WTC11 (cell line): ENCODE results near the gene ZNF407.

Source experiments
- ARID4B ChIP-seq: sonication (generic); formaldehyde crosslinking; IDR thresholded peaks from 2 replicates; pipeline ENCODE4 v1.8.0; 2023; ENCODE audit warnings: missing genetic modification reagents, mild to moderate bottlenecking, borderline replicate concordance
- CREM ChIP-seq: sonication (generic); formaldehyde crosslinking; IDR thresholded peaks from 2 replicates; pipeline ENCODE4 v1.8.1; 2022; ENCODE audit warnings: mild to moderate bottlenecking, missing genetic modification reagents, moderate library complexity
- CTCF ChIP-seq: fragments of 200-600 bp; IDR thresholded peaks from 2 replicates; pipeline ENCODE4 v1.8.0; 2022; ENCODE audit warnings: antibody characterized with exemption
- E2F1 ChIP-seq: sonication (generic); formaldehyde crosslinking; IDR thresholded peaks from 2 replicates; pipeline ENCODE4 v1.8.0; 2022; ENCODE audit warnings: mild to moderate bottlenecking, missing genetic modification reagents
- E2F4 ChIP-seq: sonication (generic); formaldehyde crosslinking; IDR thresholded peaks from 2 replicates; pipeline ENCODE4 v1.8.1; 2022; ENCODE audit warnings: low read depth, mild to moderate bottlenecking, moderate library complexity, missing genetic modification reagents, borderline replicate concordance
- FOXP1 ChIP-seq: sonication (generic); formaldehyde crosslinking; IDR thresholded peaks from 2 replicates; pipeline ENCODE4 v1.8.0; 2022; ENCODE audit warnings: missing genetic modification reagents, mild to moderate bottlenecking, moderate library complexity, borderline replicate concordance
- JUN ChIP-seq: sonication (generic); formaldehyde crosslinking; IDR thresholded peaks from 2 replicates; pipeline ENCODE4 v1.8.0; 2023; ENCODE audit warnings: mild to moderate bottlenecking, missing genetic modification reagents
- KAT7 ChIP-seq: sonication (generic); formaldehyde crosslinking; IDR thresholded peaks from 2 replicates; pipeline ENCODE4 v1.8.1; 2023; ENCODE audit warnings: missing genetic modification reagents, mild to moderate bottlenecking, borderline replicate concordance
- MLX ChIP-seq: sonication (generic); formaldehyde crosslinking; IDR thresholded peaks from 2 replicates; pipeline ENCODE4 v1.8.1; 2023; ENCODE audit warnings: mild to moderate bottlenecking, missing genetic modification reagents, moderate library complexity
- STAT6 ChIP-seq: sonication (generic); formaldehyde crosslinking; conservative IDR thresholded peaks from 2 replicates; pipeline ENCODE4 v1.8.1; 2023; ENCODE audit warnings: mild to moderate bottlenecking, low read depth, missing genetic modification reagents, moderate library complexity
- USF2 ChIP-seq: sonication (generic); formaldehyde crosslinking; IDR thresholded peaks from 2 replicates; pipeline ENCODE4 v1.8.1; 2023; ENCODE audit warnings: mild to moderate bottlenecking, missing genetic modification reagents, moderate library complexity
- ZNF317 ChIP-seq: sonication (generic); formaldehyde crosslinking; IDR thresholded peaks from 2 replicates; pipeline ENCODE4 v1.8.1; 2023; ENCODE audit warnings: low read depth, mild to moderate bottlenecking, moderate library complexity, missing genetic modification reagents, borderline replicate concordance
- ZNF416 ChIP-seq: fragments of 250-450 bp; sonication (Bioruptor Pico); IDR thresholded peaks from 2 replicates; pipeline ENCODE4 v1.9.0; 2021; ENCODE audit warnings: mild to moderate bottlenecking, inconsistent platforms

- no peak for TF ChIP-seq CTCF
- TF ChIP-seq USF2 (CRISPR knock-in tag): no peak
- no peak for TF ChIP-seq ARID4B (CRISPR knock-in tag)
- TF ChIP-seq FOXP1 (CRISPR knock-in tag): no peak
- no peak for TF ChIP-seq JUN (CRISPR knock-in tag)
- no peak for TF ChIP-seq MLX (CRISPR knock-in tag)
- TF ChIP-seq E2F1 (CRISPR knock-in tag): no peak
- no peak for TF ChIP-seq KAT7 (CRISPR knock-in tag)
- TF ChIP-seq CREM (CRISPR knock-in tag): no peak
- TF ChIP-seq E2F4 (CRISPR knock-in tag): no peak
- TF ChIP-seq ZNF317 (CRISPR knock-in tag): no peak
- TF ChIP-seq STAT6 (CRISPR knock-in tag): no peak
- TF ChIP-seq ZNF416: no peak
Measured at GRCh38 chr18:74587441-74587840, 10.2 kb upstream of the ZNF407 start.
